SK-N-DZ (cell line): ENCODE data around the gene LDAH.
A peak's percentile ranks its signal among the peaks of the same experiment; 100 is the strongest.

Experiments
- DNase-seq: peaks from one replicate; pipeline ENCODE4 v3.0.0-alpha.2; 2015; ENCODE audit warnings: low spot score

Gene LDAH

DNA sequence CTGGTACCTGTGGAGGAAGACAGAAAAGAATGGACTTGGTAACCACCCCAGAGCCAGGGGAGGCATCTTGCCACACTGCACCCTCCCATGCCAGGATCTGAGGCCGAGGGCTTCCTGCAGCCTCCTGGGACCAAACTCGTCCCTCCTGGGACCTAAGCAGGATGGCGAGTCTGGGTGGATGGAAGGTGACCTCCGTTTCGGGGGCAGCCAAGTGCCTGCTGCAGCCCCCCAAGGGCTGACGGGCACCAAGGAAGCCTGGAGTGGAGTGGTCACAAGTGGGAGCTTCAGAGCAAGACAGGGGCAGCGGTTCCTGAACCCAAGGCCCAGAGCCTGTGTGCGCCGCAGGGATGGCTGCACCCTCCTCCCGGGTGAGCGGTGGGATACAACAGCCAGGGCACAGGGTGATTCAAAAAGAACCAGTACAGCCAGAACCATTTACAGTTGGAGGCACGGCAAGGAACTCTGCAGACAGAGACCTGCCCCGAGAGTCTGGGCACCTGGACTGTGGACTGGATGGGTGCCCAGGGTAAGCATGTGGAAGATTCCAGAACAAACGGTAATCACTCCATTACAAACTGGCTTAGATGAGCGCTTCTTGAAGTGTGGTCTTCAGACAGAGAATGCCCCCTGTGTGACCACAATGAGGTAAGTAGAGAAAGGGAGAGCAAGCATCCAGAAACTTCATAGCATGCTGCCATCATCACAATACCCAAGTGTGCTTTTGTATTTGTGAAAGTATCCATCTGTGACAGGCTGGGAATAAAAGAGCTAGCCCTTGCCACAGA is 184.1 kb downstream of the LDAH start:
- DNase-seq: no peak

DNA sequence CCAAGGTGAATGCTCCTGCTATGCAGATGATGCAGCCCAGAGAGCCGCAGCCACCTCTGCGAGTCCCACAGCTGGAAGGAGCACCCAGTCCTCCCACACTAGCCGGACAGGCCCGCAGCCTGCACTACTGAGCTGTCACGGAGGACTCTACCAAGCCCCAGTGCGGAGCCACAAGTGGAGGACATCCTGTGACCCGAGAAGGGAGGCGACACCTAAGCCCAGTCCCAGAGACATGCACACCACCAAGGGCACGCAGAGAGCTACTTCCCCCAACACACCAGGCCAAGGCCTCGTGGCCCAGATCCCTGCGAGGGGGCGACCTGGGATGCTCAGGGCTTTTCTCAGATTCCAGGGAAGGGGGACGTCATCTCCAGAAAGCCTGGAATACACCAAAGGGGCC is 184.9 kb downstream of the LDAH start:
- no peak for DNase-seq

DNA sequence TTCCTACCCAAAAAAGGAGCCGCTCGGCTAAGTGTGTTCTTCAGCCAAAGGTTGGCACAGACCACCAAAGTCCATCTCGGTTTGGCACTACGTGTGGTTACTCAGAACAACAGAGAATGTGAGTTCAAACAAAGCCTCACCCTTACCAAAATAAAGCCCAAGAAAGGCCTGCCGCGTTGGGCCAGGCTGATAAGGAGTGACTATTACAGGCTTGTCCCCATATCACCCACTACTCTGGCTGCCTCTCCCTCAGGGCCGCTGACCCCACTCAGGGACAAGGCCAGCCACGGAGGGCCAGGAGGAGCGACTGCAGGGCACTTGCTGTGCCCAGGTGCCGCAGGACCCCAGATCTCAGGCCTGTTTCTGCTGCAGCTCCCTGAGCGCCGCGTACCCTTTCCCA is 185.8 kb downstream of the LDAH start:
- no peak for DNase-seq

GRCh38 chr2:20635675-20636584 is 187.0 kb downstream of the LDAH start:
- DNase-seq: peak; percentile 78

DNA sequence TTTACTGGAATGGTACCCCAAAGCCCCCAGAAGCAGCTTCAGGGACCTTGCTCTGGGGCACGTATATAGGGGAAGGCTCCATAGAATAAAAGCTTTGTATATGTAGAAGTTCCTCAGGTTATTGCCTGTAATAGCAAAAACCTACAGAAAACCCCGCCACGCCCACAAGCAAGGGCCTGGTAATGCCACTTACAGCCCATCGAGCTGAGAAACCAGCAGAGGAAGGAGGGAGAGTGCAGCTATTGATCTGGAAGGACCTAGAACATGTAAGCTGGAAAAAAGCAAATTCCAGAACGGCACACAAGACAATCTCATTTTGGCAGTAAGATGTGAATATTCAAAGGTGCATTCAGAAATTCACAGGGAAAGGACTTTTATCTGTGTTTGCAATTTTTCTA is 187.8 kb downstream of the LDAH start:
- no peak for DNase-seq

GRCh38 chr2:20634507-20635112 is 188.3 kb downstream of the LDAH start:
- DNase-seq: no peak
